GM19455 (cell line): ENCODE results near the gene OR2K2.
A peak's percentile ranks its signal among the peaks of the same experiment; 100 is the strongest.
"Not testable (repeated sequence)": the region's sequence is repeated elsewhere in the genome, so short reads cannot be mapped to it uniquely, and the experiment has no call there.

Experiments used
- ATAC-seq: cut with Tn5 transposase; IDR thresholded peaks from one replicate; pipeline ENCODE4 v1.9.1; 2021; ENCODE audit not compliant: unreplicated experiment

Gene OR2K2

GRCh38 chr9:111298731-111299598 lies 31.1 kb downstream of the OR2K2 start:
- ATAC-seq, result peak; percentile 68

GRCh38 chr9:111298111-111298510 lies 31.9 kb downstream of the OR2K2 start:
- no peak for ATAC-seq

GRCh38 chr9:111297066-111297824 lies 32.8 kb downstream of the OR2K2 start:
- no peak for ATAC-seq

- no peak for ATAC-seq
These were observed 35.2 kb downstream of the OR2K2 start for GRCh38 chr9:111294691-111295451.

GRCh38 chr9:111287127-111287526 lies 42.9 kb downstream of the OR2K2 start:
- ATAC-seq, result no peak

GRCh38 chr9:111284703-111285102 lies 45.3 kb downstream of the OR2K2 start:
- no peak for ATAC-seq

- ATAC-seq, result no peak
These were observed 47.2 kb downstream of the OR2K2 start for GRCh38 chr9:111282845-111283244.

GRCh38 chr9:111280795-111281194 lies 49.2 kb downstream of the OR2K2 start:
- not testable (repeated sequence) for ATAC-seq
